GM19452 (cell line): Measurements from ENCODE around the gene GRAP2.

ENCODE experiments used
- ATAC-seq: cut with Tn5 transposase; IDR thresholded peaks from one replicate; pipeline ENCODE4 v1.9.1; 2021; ENCODE audit not compliant: unreplicated experiment

GRAP2 gene

GRCh38 chr22:40008726-40009291 is 107.9 kb downstream of the GRAP2 start:
- no peak for ATAC-seq

GRCh38 chr22:40009292-40009774 is 108.4 kb downstream of the GRAP2 start:
- no peak for ATAC-seq

GRCh38 chr22:40009951-40010671 is 109.2 kb downstream of the GRAP2 start:
- no peak for ATAC-seq

- no peak for ATAC-seq
These were observed 109.9 kb downstream of the GRAP2 start for GRCh38 chr22:40010746-40011145.

DNA sequence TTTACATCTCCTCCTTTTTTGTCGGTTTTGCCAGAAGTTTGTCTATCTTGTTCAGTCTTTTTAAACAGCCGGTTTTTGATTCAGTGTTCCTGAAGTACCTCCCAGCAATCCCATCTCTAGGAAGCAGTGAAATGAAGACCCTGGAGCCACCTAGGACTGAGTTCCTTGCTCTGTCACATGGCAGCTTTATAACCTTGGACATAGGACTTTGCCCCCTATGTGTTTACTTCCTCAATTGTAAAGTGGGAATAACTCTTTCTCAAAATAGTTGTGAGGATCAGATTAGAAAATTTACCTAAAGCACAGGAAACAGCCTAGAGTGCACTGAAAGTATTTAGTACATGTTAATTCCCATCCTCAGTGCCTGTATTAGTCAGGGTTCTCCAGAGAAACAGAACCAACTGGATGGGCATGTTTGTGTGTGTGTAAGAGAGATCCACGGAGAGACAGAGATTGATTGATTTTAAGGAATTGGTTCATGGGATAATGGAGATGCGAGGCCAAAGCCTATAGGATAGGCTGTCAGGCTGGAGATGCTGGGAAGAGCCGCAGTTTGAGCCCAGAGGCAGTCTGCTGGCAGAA is 113.9 kb downstream of the GRAP2 start:
- no peak for ATAC-seq

- ATAC-seq, result no peak
These were observed 114.6 kb downstream of the GRAP2 start for GRCh38 chr22:40015358-40015976.

DNA sequence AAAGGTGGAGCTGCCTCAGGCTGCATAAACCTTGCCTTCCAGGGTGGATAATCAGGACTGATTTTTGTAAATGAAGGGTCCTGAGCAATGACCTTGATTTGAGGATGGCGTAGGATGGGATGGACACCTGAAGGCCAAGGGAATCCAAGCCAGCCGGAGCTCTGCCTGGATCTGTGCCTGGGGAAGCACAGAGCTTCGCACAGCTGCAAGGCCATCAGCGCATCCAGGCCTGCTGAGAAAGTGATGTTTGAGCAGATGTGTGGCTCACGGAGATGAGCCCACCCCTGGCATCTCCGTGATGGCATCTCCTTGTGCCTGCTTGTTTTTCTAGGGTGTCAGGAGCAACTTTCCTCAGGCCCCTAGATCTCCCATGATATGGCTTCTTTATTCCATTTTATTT is 117.2 kb downstream of the GRAP2 start:
- no peak for ATAC-seq

DNA sequence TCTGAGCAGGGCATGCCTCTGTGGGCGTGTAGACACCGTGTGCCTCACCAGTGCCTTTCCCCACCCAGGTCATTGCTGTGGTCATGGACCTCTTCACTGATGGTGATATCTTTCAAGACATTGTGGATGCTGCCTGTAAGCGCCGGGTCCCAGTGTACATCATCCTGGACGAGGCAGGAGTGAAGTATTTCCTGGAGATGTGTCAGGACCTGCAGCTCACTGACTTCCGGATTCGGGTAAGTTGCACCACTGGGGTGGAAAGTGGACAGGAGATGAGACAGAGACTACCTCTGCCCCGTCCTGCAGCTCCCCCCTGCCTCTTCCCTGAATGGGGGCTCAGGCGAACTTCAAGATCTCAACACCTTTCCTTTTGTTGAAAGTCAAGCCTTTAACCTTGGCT is 118.2 kb downstream of the GRAP2 start:
- no peak for ATAC-seq

DNA sequence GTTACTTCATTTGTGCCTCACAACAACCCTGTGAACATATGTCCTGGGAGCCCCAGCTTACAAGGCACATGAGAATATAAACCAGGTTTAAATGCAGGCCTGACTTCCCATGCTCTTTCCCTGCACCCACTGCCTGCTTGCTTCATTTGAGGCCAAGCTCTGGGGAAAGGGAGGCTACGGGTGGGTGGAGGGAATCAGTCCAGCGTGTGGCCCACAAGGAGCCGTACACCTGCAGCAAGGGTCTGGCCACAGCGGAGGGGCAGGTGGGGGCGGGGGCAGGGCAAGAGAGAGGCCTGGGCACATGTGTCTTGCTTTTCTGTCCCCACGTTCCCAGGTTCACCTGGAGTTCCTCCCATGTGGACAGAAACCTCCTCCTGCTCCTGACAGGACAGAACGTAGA is 120.1 kb downstream of the GRAP2 start:
- no peak for ATAC-seq

DNA sequence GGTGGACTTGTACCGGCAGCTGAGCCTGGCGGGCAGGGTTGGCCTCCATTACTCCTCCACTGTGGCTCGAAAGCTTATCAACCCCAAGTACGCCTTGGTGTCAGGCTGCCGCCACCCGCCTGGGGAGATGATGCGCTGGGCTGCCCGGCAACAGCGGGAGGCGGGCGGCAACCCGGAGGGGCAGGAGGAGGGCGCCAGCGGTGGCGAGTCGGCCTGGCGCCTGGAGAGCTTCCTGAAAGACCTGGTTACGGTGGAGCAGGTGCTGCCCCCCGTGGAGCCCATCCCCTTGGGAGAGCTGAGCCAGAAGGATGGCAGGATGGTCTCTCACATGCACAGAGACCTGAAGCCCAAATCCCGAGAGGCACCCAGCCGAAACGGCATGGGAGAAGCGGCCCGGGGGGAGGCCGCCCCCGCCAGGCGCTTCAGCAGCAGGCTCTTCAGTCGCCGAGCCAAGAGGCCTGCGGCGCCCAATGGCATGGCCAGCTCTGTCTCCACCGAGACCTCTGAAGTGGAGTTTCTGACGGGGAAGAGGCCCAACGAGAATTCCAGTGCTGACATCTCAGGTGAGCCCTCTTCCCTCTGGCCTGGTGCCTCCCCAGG is 120.6 kb downstream of the GRAP2 start:
- ATAC-seq, result no peak

DNA sequence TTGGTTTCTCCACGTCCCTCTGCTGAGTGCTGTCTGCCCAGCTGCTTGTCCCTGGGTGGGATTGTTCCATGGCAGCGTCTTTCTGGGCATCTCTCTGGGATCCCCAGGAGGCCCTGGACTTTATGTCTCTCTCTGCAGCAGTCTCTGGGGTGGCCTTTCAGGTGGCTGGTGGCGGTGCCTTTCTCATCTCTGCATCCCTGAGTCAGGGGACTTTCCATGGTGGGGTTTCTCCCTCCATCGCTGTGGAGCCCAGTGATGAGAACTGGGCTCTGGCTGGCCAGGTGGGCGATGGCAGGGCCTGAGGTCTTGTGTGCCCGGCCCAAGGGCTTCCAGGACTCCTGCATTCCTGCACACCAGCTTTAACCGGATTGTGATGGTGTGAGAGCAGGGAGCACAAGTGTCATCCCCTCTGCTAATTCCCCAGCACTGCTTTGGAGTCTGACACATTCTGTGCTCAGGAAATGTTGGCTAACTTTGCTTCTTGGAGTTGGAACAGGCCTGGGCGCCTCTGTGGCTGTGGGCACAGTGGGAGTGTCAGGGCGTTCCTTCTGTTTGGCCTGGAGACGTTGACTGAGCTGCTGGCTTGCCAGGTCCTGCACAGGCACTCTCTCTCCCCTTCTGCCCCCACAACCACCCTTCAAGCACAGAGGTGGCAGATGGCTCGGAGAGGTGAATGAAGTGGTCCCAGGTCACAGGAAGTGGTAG is 121.8 kb downstream of the GRAP2 start:
- ATAC-seq, result no peak
